HEK293 (cell line): ENCODE data around the gene IGSF21.

Experiments used
- CTCF ChIA-PET: fragments of 350-600 bp; formaldehyde crosslinking; extraction: SDS; loops from one replicate; lab custom pipeline; 2021; ENCODE audit warnings: antibody characterized with exemption; lab: Yijun Ruan, JAX
- POLR2A ChIA-PET: fragments of 300-600 bp; formaldehyde crosslinking; extraction: SDS; loops from one replicate; lab custom pipeline; 2020; ENCODE audit warnings: antibody characterized with exemption, inconsistent platforms; lab: Yijun Ruan, JAX
- H3K27ac ChIP-seq: fragments of 200-500 bp; sonication (Bioruptor generic); 2 replicates; pipeline ENCODE4 v1.5.1; 2014; ENCODE audit warnings: low read depth, low read length, control low read depth, inconsistent platforms; ENCODE audit errors: extremely low read depth
- H3K36me3 ChIP-seq, 2 experiments: fragments of 200-500 bp in 1 of 2; sonication (Bioruptor generic) in 1 of 2; 1 replicate in 1 of 2; 2 replicates in 1 of 2; pipeline ENCODE4 v1.5.1; 2014 to 2017; ENCODE audit warnings: inconsistent platforms in 2 of 2, low read length in 2 of 2; ENCODE audit not compliant: control insufficient read depth in 2 of 2, insufficient read depth in 1 of 2
- H3K4me1 ChIP-seq: fragments of 200-500 bp; sonication (Bioruptor generic); 2 replicates; pipeline ENCODE4 v1.5.1; 2014; ENCODE audit warnings: mild to moderate bottlenecking, low read length, inconsistent platforms; ENCODE audit not compliant: control insufficient read depth, insufficient read depth
- H3K4me3 ChIP-seq: 2 replicates; pipeline ENCODE4 v1.5.1; 2011; ENCODE audit warnings: low read depth, mild to moderate bottlenecking, control low read depth, low read length, moderate library complexity
- H3K9me3 ChIP-seq: fragments of 200-500 bp; sonication (Bioruptor generic); 2 replicates; pipeline ENCODE4 v1.5.1; 2014; ENCODE audit warnings: low read depth, low read length, inconsistent platforms; ENCODE audit not compliant: control insufficient read depth, insufficient read depth
- KLF7 ChIP-seq: fragments of 450-650 bp; formaldehyde crosslinking; IDR thresholded peaks from 2 replicates; pipeline ENCODE4 v1.5.1; 2016; ENCODE audit warnings: missing biosample characterization, missing genetic modification characterization, borderline replicate concordance
- MYNN ChIP-seq: fragments of 450-650 bp; formaldehyde crosslinking; IDR thresholded peaks from 2 replicates; pipeline ENCODE4 v1.5.1; 2016; ENCODE audit warnings: missing biosample characterization, missing genetic modification characterization, borderline replicate concordance
- MZF1 ChIP-seq: fragments of 450-650 bp; formaldehyde crosslinking; IDR thresholded peaks from 2 replicates; pipeline ENCODE4 v1.5.1; 2017; ENCODE audit warnings: missing biosample characterization, missing genetic modification characterization, borderline replicate concordance
- PRDM1 ChIP-seq: fragments of 450-650 bp; formaldehyde crosslinking; IDR thresholded peaks from 2 replicates; pipeline ENCODE4; 2016; ENCODE audit warnings: missing biosample characterization, missing genetic modification characterization
- SCRT1 ChIP-seq: fragments of 450-650 bp; formaldehyde crosslinking; IDR thresholded peaks from 2 replicates; pipeline ENCODE4 v1.5.1; 2016; ENCODE audit warnings: missing biosample characterization, missing genetic modification characterization, borderline replicate concordance
- SCRT2 ChIP-seq: fragments of 450-650 bp; formaldehyde crosslinking; IDR thresholded peaks from 2 replicates; pipeline ENCODE4 v1.5.1; 2016; ENCODE audit warnings: missing biosample characterization, missing genetic modification characterization
- ZBTB21 ChIP-seq: fragments of 450-650 bp; formaldehyde crosslinking; IDR thresholded peaks from 2 replicates; pipeline ENCODE4 v1.5.1; 2017; ENCODE audit warnings: missing biosample characterization, missing genetic modification characterization
- ZBTB7A ChIP-seq: fragments of 450-650 bp; formaldehyde crosslinking; IDR thresholded peaks from 2 replicates; pipeline ENCODE4 v1.5.1; 2016; ENCODE audit warnings: low read depth, missing biosample characterization, missing genetic modification characterization
- ZNF157 ChIP-seq: fragments of 450-650 bp; formaldehyde crosslinking; IDR thresholded peaks from 2 replicates; pipeline ENCODE4 v1.5.1; 2016; ENCODE audit warnings: missing biosample characterization, missing genetic modification characterization
- ZNF2 ChIP-seq: fragments of 450-650 bp; formaldehyde crosslinking; IDR thresholded peaks from 2 replicates; pipeline ENCODE4 v1.5.1; 2016; ENCODE audit warnings: missing biosample characterization, missing genetic modification characterization
- ZNF302 ChIP-seq: fragments of 450-650 bp; formaldehyde crosslinking; IDR thresholded peaks from 2 replicates; pipeline ENCODE4 v1.5.1; 2016; ENCODE audit warnings: missing biosample characterization, missing genetic modification characterization, low read depth
- ZNF416 ChIP-seq: fragments of 450-650 bp; formaldehyde crosslinking; IDR thresholded peaks from 2 replicates; pipeline ENCODE4 v1.5.1; 2016; ENCODE audit warnings: missing biosample characterization, missing genetic modification characterization
- ZNF423 ChIP-seq: fragments of 450-650 bp; formaldehyde crosslinking; IDR thresholded peaks from 2 replicates; pipeline ENCODE4 v1.5.1; 2016; ENCODE audit warnings: missing biosample characterization, missing genetic modification characterization
- ZNF621 ChIP-seq: fragments of 450-650 bp; formaldehyde crosslinking; IDR thresholded peaks from 2 replicates; pipeline ENCODE4 v1.5.1; 2017; ENCODE audit warnings: missing biosample characterization, missing genetic modification characterization
- ZNF626 ChIP-seq: fragments of 450-650 bp; sonication (Bioruptor Pico); formaldehyde crosslinking; IDR thresholded peaks from 2 replicates; pipeline ENCODE4 v1.5.1; 2018; ENCODE audit warnings: missing biosample characterization, missing genetic modification characterization, inconsistent platforms
- ZNF677 ChIP-seq: fragments of 450-650 bp; IDR thresholded peaks from 2 replicates; pipeline ENCODE4 v1.5.0; 2018; ENCODE audit warnings: missing biosample characterization, mild to moderate bottlenecking, missing genetic modification characterization, moderate library complexity
- ZNF777 ChIP-seq: fragments of 450-650 bp; formaldehyde crosslinking; IDR thresholded peaks from 2 replicates; pipeline ENCODE4 v1.5.1; 2017; ENCODE audit warnings: missing biosample characterization, missing genetic modification characterization, borderline replicate concordance
- ZNF791 ChIP-seq: fragments of 450-650 bp; formaldehyde crosslinking; IDR thresholded peaks from 2 replicates; pipeline ENCODE4 v1.5.1; 2016; ENCODE audit warnings: missing biosample characterization, missing genetic modification characterization
- TF ChIP-seq, protein P1 (sequence below): fragments of 450-650 bp; formaldehyde crosslinking; IDR thresholded peaks from 2 replicates; pipeline ENCODE4 v1.5.1; 2016; ENCODE audit warnings: missing biosample characterization, missing genetic modification characterization
- TF ChIP-seq, protein P2 (sequence below): fragments of 450-650 bp; formaldehyde crosslinking; IDR thresholded peaks from 2 replicates; pipeline ENCODE4 v1.5.1; 2016; ENCODE audit warnings: missing biosample characterization, missing genetic modification characterization, borderline replicate concordance
- TF ChIP-seq, protein P3 (sequence below): fragments of 450-650 bp; formaldehyde crosslinking; IDR thresholded peaks from 2 replicates; pipeline ENCODE4 v1.5.1; 2016; ENCODE audit warnings: missing biosample characterization, missing genetic modification characterization

Gene IGSF21

DNA sequence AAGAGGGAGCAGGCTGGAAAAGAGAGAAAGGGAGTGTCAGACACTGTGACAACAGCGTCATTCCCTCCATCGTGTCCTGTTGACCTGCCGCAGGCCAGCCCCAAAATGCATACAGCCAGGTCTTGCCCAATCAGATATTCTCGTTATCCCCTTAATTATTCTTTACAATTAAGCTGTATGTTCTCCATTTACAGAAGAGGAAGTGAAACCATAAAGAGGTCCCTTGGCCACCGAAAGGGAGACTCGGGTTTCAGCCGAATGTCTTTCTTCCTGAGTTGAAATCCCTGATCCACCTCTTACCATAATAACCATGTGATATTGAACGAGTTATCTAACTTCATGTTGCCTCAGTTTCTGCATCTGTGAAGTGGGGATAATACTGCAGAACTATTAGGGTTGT, 70.5 kb downstream of the IGSF21 start:
- H3K4me3 ChIP-seq, result no peak overlapping the region
- H3K36me3 ChIP-seq, result no peaks in the 10 kb centered on the region
- POLR2A ChIA-PET, result no interaction called here
- H3K4me1 ChIP-seq, result no peaks in the 10 kb centered on the region
- TF ChIP-seq ZNF416 (tag by site-specific recombination), result no peak
- TF ChIP-seq ZNF302, result no peak
- TF ChIP-seq PRDM1, result no peak
- no peak for TF ChIP-seq ZNF791 (tag by site-specific recombination)
- no peak for TF ChIP-seq ZNF677 (tag by site-specific recombination)
- TF ChIP-seq MYNN (tag by site-specific recombination), result no peak
- TF ChIP-seq, protein P1, sequence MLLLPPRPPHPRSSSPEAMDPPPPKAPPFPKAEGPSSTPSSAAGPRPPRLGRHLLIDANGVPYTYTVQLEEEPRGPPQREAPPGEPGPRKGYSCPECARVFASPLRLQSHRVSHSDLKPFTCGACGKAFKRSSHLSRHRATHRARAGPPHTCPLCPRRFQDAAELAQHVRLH (tag by site-specific recombination), result no peak
- TF ChIP-seq MZF1 (tag by site-specific recombination), result no peak
- TF ChIP-seq, protein P2, sequence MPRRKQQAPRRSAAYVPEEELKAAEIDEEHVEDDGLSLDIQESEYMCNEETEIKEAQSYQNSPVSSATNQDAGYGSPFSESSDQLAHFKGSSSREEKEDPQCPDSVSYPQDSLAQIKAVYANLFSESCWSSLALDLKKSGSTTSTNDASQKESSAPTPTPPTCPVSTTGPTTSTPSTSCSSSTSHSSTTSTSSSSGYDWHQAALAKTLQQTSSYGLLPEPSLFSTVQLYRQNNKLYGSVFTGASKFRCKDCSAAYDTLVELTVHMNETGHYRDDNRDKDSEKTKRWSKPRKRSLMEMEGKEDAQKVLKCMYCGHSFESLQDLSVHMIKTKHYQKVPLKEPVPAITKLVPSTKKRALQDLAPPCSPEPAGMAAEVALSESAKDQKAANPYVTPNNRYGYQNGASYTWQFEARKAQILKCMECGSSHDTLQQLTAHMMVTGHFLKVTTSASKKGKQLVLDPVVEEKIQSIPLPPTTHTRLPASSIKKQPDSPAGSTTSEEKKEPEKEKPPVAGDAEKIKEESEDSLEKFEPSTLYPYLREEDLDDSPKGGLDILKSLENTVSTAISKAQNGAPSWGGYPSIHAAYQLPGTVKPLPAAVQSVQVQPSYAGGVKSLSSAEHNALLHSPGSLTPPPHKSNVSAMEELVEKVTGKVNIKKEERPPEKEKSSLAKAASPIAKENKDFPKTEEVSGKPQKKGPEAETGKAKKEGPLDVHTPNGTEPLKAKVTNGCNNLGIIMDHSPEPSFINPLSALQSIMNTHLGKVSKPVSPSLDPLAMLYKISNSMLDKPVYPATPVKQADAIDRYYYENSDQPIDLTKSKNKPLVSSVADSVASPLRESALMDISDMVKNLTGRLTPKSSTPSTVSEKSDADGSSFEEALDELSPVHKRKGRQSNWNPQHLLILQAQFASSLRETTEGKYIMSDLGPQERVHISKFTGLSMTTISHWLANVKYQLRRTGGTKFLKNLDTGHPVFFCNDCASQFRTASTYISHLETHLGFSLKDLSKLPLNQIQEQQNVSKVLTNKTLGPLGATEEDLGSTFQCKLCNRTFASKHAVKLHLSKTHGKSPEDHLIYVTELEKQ (tag by site-specific recombination), result no peak
- no peak for TF ChIP-seq KLF7 (tag by site-specific recombination)
- TF ChIP-seq, protein P3, sequence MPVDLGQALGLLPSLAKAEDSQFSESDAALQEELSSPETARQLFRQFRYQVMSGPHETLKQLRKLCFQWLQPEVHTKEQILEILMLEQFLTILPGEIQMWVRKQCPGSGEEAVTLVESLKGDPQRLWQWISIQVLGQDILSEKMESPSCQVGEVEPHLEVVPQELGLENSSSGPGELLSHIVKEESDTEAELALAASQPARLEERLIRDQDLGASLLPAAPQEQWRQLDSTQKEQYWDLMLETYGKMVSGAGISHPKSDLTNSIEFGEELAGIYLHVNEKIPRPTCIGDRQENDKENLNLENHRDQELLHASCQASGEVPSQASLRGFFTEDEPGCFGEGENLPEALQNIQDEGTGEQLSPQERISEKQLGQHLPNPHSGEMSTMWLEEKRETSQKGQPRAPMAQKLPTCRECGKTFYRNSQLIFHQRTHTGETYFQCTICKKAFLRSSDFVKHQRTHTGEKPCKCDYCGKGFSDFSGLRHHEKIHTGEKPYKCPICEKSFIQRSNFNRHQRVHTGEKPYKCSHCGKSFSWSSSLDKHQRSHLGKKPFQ, result no peak
- no peak for TF ChIP-seq ZNF2 (tag by site-specific recombination)
- no peak for TF ChIP-seq ZBTB7A (tag by site-specific recombination)
- no peak for TF ChIP-seq ZBTB21
- no peak for TF ChIP-seq ZNF621 (tag by site-specific recombination)
- no peak for TF ChIP-seq ZNF157
- no peak for TF ChIP-seq ZNF626 (tag by site-specific recombination)
- CTCF ChIA-PET, result no interaction called here
- H3K27ac ChIP-seq, result no peak overlapping the region
- no peaks in the 10 kb centered on the region for H3K9me3 ChIP-seq

DNA sequence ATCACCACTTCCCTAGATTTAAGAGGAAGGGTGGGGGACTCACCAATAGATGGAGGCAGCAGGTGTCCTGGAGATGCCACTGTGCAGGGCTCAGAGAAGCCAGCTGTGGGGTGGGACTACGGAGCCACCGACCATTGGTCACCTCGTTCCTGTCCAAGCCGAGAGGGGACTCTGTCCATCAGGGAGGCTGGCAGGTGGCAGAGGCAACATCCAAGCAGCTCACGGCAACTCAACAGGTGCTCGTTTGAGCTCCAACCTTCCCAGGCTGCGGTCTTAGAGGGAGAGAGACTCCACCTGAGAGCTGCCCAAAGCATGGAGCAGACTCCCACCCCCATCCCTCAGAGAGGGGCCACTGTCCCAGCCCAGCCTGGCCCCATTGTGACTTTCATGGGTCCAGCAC, 71.4 kb downstream of the IGSF21 start:
- Histone ChIP-seq H3K27ac (no peak overlapping the region), H3K4me1 (no peaks in the 10 kb centered on the region), H3K36me3 (no peaks in the 10 kb centered on the region), H3K4me3 (no peak overlapping the region), H3K9me3 (no peaks in the 10 kb centered on the region)
- POLR2A ChIA-PET, result no interaction called here
- TF ChIP-seq ZNF777 (tag by site-specific recombination) (no peak), ZNF423 (tag by site-specific recombination) (no peak), SCRT1 (tag by site-specific recombination) (peak; percentile 76), SCRT2 (tag by site-specific recombination) (peak; percentile 73)
- CTCF ChIA-PET, result no interaction called here
